Measurements from ENCODE around the gene OR2G6. TPM values are rescaled to one million over a fixed set of nuclear protein-coding genes. Genes with fewer than 3 reads are reported as not detected.

Gene OR2G6
- total and polyA plus RNA-seq, 4 donors: not detected

DNA sequence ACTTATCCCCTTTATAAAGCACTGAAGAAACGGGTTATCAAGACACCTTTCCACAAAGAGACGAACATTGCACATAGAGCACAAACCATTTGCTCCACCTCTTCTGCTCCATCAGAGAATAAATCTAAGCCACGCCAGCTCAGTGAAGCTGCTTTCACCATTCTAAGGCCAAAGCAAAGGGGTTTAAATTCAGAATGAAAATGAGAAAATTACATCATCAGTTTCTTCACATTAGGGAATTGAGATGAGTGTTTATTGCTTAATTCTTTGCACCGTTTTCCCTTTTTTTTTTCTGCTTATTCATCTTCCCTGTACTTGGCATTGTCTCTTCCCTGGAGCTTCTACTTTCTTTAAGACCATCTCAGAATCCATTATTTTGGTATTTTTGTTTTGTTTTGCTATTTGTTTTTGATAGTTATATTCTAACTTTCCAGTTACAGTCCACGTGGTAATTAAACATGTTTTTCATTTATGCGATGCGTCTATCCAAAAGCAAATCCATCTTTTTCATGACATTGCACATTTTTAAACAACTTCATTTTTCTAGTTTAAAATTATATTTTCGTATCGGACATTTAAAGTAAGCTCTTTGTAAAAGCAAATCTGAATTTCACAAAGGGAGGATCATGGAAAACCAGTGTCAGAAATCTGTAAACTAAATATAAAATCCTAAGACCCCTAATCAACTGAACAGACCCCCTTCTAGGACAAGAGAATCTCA, 68.5 kb downstream of the OR2G6 start:
- no peak for DNase-seq (ENCODE audit: low spot score)
- no peak overlapping the region for H3K27ac ChIP-seq (ENCODE audit: low read depth in 1 of 2, low read length in 2 of 2)
- H3K9ac ChIP-seq (ENCODE audit: low read depth in 1 of 2, low read length in 2 of 2): no peak overlapping the region
- H3K36me3 ChIP-seq (ENCODE audit: control insufficient read depth in 4 of 4, insufficient read depth in 3 of 4, low read depth in 1 of 4, low read length in 3 of 4): no peaks in the 10 kb centered on the region
- no peaks in the 10 kb centered on the region for H3K9me3 ChIP-seq (ENCODE audit: control insufficient read depth in 4 of 4, low read length in 3 of 4)
- TF ChIP-seq, protein P1, sequence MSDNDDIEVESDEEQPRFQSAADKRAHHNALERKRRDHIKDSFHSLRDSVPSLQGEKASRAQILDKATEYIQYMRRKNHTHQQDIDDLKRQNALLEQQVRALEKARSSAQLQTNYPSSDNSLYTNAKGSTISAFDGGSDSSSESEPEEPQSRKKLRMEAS (IDR thresholded peaks at IDR 0.05): no peak
- TF ChIP-seq HNF4A (conservative IDR thresholded peaks at IDR 0.05): no peak
- TF ChIP-seq, protein P2, sequence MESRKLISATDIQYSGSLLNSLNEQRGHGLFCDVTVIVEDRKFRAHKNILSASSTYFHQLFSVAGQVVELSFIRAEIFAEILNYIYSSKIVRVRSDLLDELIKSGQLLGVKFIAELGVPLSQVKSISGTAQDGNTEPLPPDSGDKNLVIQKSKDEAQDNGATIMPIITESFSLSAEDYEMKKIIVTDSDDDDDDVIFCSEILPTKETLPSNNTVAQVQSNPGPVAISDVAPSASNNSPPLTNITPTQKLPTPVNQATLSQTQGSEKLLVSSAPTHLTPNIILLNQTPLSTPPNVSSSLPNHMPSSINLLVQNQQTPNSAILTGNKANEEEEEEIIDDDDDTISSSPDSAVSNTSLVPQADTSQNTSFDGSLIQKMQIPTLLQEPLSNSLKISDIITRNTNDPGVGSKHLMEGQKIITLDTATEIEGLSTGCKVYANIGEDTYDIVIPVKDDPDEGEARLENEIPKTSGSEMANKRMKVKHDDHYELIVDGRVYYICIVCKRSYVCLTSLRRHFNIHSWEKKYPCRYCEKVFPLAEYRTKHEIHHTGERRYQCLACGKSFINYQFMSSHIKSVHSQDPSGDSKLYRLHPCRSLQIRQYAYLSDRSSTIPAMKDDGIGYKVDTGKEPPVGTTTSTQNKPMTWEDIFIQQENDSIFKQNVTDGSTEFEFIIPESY (IDR thresholded peaks at IDR 0.05): no peak
- TF ChIP-seq, protein P3, sequence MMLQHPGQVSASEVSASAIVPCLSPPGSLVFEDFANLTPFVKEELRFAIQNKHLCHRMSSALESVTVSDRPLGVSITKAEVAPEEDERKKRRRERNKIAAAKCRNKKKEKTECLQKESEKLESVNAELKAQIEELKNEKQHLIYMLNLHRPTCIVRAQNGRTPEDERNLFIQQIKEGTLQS (IDR thresholded peaks at IDR 0.05): no peak
- TF ChIP-seq TAF1 (conservative IDR thresholded peaks at IDR 0.05): no peak
- H3K4me3 ChIP-seq (ENCODE audit: low read depth in 1 of 3, low read length in 3 of 3): no peak overlapping the region
- WGBS: 69% methylated on average over 9 of the region's 9 CpGs
- H3K4me1 ChIP-seq (ENCODE audit: control insufficient read depth in 4 of 4, insufficient read depth in 4 of 4, low read length in 3 of 4): no peaks in the 10 kb centered on the region
- no peaks in the 10 kb centered on the region for H3K27me3 ChIP-seq (ENCODE audit: control insufficient read depth in 4 of 4, insufficient read depth in 4 of 4, low read length in 3 of 4)

Other genes with a start within 250 kb of the OR2G6 start
- gene OR2T33, start 230.1 kb upstream of the OR2G6 start, total RNA-seq: under 1 TPM in 1 of 2 donors, not detected in 1; 0.37 TPM
- not detected for gene OR2T33, start 230.1 kb upstream of the OR2G6 start, polyA plus RNA-seq
- gene OR2T12, start 204.6 kb upstream of the OR2G6 start, total RNA-seq: not detected
- gene OR2T12, start 204.6 kb upstream of the OR2G6 start, polyA plus RNA-seq: not detected
- not detected for gene OR2M7, start 183.5 kb upstream of the OR2G6 start, total RNA-seq
- not detected for gene OR2M7, start 183.5 kb upstream of the OR2G6 start, polyA plus RNA-seq
- not detected for gene OR14C36, start 159.3 kb upstream of the OR2G6 start, total RNA-seq
- gene OR14C36, start 159.3 kb upstream of the OR2G6 start, polyA plus RNA-seq: not detected
- gene OR2T4, start 146.4 kb upstream of the OR2G6 start, total RNA-seq: not detected
- not detected for gene OR2T4, start 146.4 kb upstream of the OR2G6 start, polyA plus RNA-seq
- gene OR2T6, start 132.3 kb upstream of the OR2G6 start, total RNA-seq: not detected
- gene OR2T6, start 132.3 kb upstream of the OR2G6 start, polyA plus RNA-seq: not detected
- gene OR2T1, start 105.0 kb upstream of the OR2G6 start, total RNA-seq: not detected
- not detected for gene OR2T1, start 105.0 kb upstream of the OR2G6 start, polyA plus RNA-seq
- gene OR2T2, start 62.4 kb upstream of the OR2G6 start, total RNA-seq: not detected
- gene OR2T2, start 62.4 kb upstream of the OR2G6 start, polyA plus RNA-seq: not detected
- not detected for gene OR2T3, start 34.7 kb upstream of the OR2G6 start, total RNA-seq
- gene OR2T3, start 34.7 kb upstream of the OR2G6 start, polyA plus RNA-seq: not detected
- gene OR2T5, start 19.5 kb upstream of the OR2G6 start, total RNA-seq: not detected
- gene OR2T5, start 19.5 kb upstream of the OR2G6 start, polyA plus RNA-seq: not detected
- not detected for gene OR2T29, start 54.7 kb downstream of the OR2G6 start, total RNA-seq
- not detected for gene OR2T29, start 54.7 kb downstream of the OR2G6 start, polyA plus RNA-seq
- not detected for gene OR2T34, start 66.7 kb downstream of the OR2G6 start, total RNA-seq
- not detected for gene OR2T34, start 66.7 kb downstream of the OR2G6 start, polyA plus RNA-seq
- gene OR2T10, start 89.6 kb downstream of the OR2G6 start, total RNA-seq: not detected
- gene OR2T10, start 89.6 kb downstream of the OR2G6 start, polyA plus RNA-seq: not detected
- not detected for gene OR2T11, start 127.0 kb downstream of the OR2G6 start, total RNA-seq
- not detected for gene OR2T11, start 127.0 kb downstream of the OR2G6 start, polyA plus RNA-seq
- gene OR2T35, start 137.2 kb downstream of the OR2G6 start, total RNA-seq: not detected
- not detected for gene OR2T35, start 137.2 kb downstream of the OR2G6 start, polyA plus RNA-seq
- gene OR2T27, start 147.5 kb downstream of the OR2G6 start, total RNA-seq: not detected
- not detected for gene OR2T27, start 147.5 kb downstream of the OR2G6 start, polyA plus RNA-seq
- gene OR14I1, start 194.7 kb downstream of the OR2G6 start, total RNA-seq: not detected
- gene OR14I1, start 194.7 kb downstream of the OR2G6 start, polyA plus RNA-seq: not detected
- not detected for gene LYPD8, start 247.7 kb downstream of the OR2G6 start, total RNA-seq
- gene LYPD8, start 247.7 kb downstream of the OR2G6 start, polyA plus RNA-seq: not detected